ENCODE results near the gene ALKBH7. TPM values are rescaled to one million over a fixed set of nuclear protein-coding genes. Genes with fewer than 3 reads are reported as not detected.
A peak's percentile ranks its signal among the peaks of the same experiment; 100 is the strongest.

ALKBH7 gene
- polyA plus RNA-seq, 1 donor (not counting 4 experiments of a cell fraction or from before 2014, with no cell fraction given) = 9.8 TPM

GRCh38 chr19:6423499-6424194, 51.1 kb downstream of the ALKBH7 start:
- Histone ChIP-seq H3K9ac (ENCODE audit: control insufficient read depth, extremely low read depth, insufficient read depth, low read length) (peak overlapping the region; percentile 91), H3K4me2 (ENCODE audit: control insufficient read depth, extremely low read depth, insufficient read depth, low read depth, low read length) (peak overlapping the region; percentile 91), H3K36me3 (ENCODE audit: control insufficient read depth in 2 of 2, extremely low read depth in 1 of 2, insufficient read depth in 2 of 2, low read length in 2 of 2) (peaks cover 18 to 33% of the 10 kb centered on the region in 2 experiments), H2AFZ (ENCODE audit: control insufficient read depth, low read length) (no peak overlapping the region), H3K4me1 (ENCODE audit: control insufficient read depth, extremely low read depth, insufficient read depth, low read length) (peaks cover 11% of the 10 kb centered on the region), H3K9me3 (ENCODE audit: control insufficient read depth, low read depth, low read length) (no peaks in the 10 kb centered on the region), H3K27ac (ENCODE audit: control insufficient read depth, insufficient read depth, low read length) (peak overlapping the region; percentile 69), H3K9me1 (ENCODE audit: control insufficient read depth, extremely low read depth, insufficient read depth, low read length) (peaks cover 2% of the 10 kb centered on the region), H3K27me3 (ENCODE audit: control insufficient read depth, extremely low read depth, insufficient read depth, low read length) (no peaks in the 10 kb centered on the region), H3K4me3 (ENCODE audit: control insufficient read depth in 2 of 3, extremely low read depth in 1 of 3, insufficient read depth in 2 of 3, low read depth in 1 of 3, low read length in 3 of 3) (peak overlapping the region; percentile 81 to 94 (median 90)), H4K20me1 (ENCODE audit: control insufficient read depth, extremely low read depth, insufficient read depth, low read length) (peaks cover 14% of the 10 kb centered on the region), H3K79me2 (ENCODE audit: control insufficient read depth, insufficient read depth, low read length) (peaks cover 56% of the 10 kb centered on the region)
- FAIRE-seq (peak; percentile 26), DNase-seq (ENCODE audit: low read depth, low spot score) (no peak)
- TF ChIP-seq, protein P1, sequence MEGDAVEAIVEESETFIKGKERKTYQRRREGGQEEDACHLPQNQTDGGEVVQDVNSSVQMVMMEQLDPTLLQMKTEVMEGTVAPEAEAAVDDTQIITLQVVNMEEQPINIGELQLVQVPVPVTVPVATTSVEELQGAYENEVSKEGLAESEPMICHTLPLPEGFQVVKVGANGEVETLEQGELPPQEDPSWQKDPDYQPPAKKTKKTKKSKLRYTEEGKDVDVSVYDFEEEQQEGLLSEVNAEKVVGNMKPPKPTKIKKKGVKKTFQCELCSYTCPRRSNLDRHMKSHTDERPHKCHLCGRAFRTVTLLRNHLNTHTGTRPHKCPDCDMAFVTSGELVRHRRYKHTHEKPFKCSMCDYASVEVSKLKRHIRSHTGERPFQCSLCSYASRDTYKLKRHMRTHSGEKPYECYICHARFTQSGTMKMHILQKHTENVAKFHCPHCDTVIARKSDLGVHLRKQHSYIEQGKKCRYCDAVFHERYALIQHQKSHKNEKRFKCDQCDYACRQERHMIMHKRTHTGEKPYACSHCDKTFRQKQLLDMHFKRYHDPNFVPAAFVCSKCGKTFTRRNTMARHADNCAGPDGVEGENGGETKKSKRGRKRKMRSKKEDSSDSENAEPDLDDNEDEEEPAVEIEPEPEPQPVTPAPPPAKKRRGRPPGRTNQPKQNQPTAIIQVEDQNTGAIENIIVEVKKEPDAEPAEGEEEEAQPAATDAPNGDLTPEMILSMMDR (optimal IDR thresholded peaks at IDR 0.05 in 1 of 3, IDR thresholded peaks at IDR 0.05 in 1 of 3, conservative IDR thresholded peaks at IDR 0.05 in 1 of 3; ENCODE audit: extremely low read depth in 1 of 3, insufficient read depth in 2 of 3, low read length in 3 of 3) = no peak
- no peak for TF ChIP-seq EZH2 (IDR thresholded peaks at IDR 0.05; ENCODE audit: low read length)
- dilution Hi-C loops (cut with MboI; ENCODE audit: extremely low pct_ligation_motif_present, low sequenced_read_pairs) = no loop called here

DNA sequence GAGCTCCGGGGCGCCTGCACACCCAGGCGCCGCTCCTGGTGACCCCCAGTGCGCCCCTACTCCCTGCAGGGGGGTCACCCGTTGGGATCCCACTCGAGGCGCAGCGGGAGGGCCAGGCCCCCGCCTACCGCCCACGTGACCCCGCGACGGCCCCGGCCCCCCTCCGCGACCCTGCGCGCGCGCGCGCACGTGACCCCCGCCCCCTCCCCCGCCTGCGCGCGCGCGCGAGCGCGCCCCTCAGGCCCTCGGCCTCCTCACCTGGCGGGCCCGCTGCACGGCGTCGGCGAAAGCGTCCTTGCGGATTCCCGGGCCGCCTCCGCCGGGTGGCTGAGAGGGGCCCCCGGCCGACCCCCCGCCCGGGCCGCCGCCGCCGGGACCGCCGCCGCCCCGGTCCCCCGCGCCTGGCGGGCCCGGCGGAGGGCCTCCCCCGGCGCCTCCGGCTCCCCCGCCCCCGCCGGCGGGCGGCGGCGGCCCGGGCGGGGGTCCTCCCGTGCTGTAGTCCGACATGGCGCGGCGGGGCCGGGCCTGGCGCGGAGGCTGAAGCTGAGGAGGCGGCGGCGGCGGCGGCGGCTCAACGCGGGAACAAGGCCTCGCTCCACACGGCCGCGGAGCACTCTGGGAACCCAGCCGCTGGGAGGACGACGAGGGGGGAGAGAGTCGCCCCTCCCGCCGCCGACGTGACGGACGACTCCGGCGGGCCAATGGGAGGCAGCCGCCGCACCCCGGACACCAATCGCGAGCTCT, 51.8 kb downstream of the ALKBH7 start, which contains the start of gene KHSRP:
Gene KHSRP, minus strand, starts transcription at position 617 of the 744 bp plus-strand sequence. Its CDS starts 110 bp downstream, at position 507.
- Histone ChIP-seq H3K79me2 (ENCODE audit: control insufficient read depth, insufficient read depth, low read length) (peaks cover 49% of the 10 kb centered on the region), H3K4me3 (ENCODE audit: control insufficient read depth in 2 of 3, extremely low read depth in 1 of 3, insufficient read depth in 2 of 3, low read depth in 1 of 3, low read length in 3 of 3) (peak within 1 kb of the TSS; percentile 81 to 94 (median 90)), H4K20me1 (ENCODE audit: control insufficient read depth, extremely low read depth, insufficient read depth, low read length) (peaks cover 14% of the 10 kb centered on the region), H3K27me3 (ENCODE audit: control insufficient read depth, extremely low read depth, insufficient read depth, low read length) (no peaks in the 10 kb centered on the region), H3K9me3 (ENCODE audit: control insufficient read depth, low read depth, low read length) (no peaks in the 10 kb centered on the region), H3K9me1 (ENCODE audit: control insufficient read depth, extremely low read depth, insufficient read depth, low read length) (peaks cover 2% of the 10 kb centered on the region), H2AFZ (ENCODE audit: control insufficient read depth, low read length) (peak within 1 kb of the TSS; percentile 74), H3K4me1 (ENCODE audit: control insufficient read depth, extremely low read depth, insufficient read depth, low read length) (peaks cover 11% of the 10 kb centered on the region), H3K4me2 (ENCODE audit: control insufficient read depth, extremely low read depth, insufficient read depth, low read depth, low read length) (peak within 1 kb of the TSS; percentile 91), H3K9ac (ENCODE audit: control insufficient read depth, extremely low read depth, insufficient read depth, low read length) (peak within 1 kb of the TSS; percentile 91), H3K36me3 (ENCODE audit: control insufficient read depth in 2 of 2, extremely low read depth in 1 of 2, insufficient read depth in 2 of 2, low read length in 2 of 2) (peaks cover 12 to 28% of the 10 kb centered on the region in 2 experiments), H3K27ac (ENCODE audit: control insufficient read depth, insufficient read depth, low read length) (peak within 1 kb of the TSS; percentile 69)
- TF ChIP-seq, protein P1 (optimal IDR thresholded peaks at IDR 0.05 in 1 of 3, IDR thresholded peaks at IDR 0.05 in 1 of 3, conservative IDR thresholded peaks at IDR 0.05 in 1 of 3; ENCODE audit: extremely low read depth in 1 of 3, insufficient read depth in 2 of 3, low read length in 3 of 3) = no peak
- no peak for TF ChIP-seq EZH2 (IDR thresholded peaks at IDR 0.05; ENCODE audit: low read length)
- no peak for DNase-seq (ENCODE audit: low read depth, low spot score)
- FAIRE-seq = no peak
- dilution Hi-C loops (cut with MboI; ENCODE audit: extremely low pct_ligation_motif_present, low sequenced_read_pairs) = no loop called here

Small RNA genes within 50 kb of the gene (small RNA-seq; reads per million reads assigned to genes)
- gene MIR6790 (ENCODE audit: insufficient read length in 3 of 3, low read depth in 3 of 3, low replicate concordance in 1 of 3) (0 reads per million in 3 experiments), gene MIR6885 (ENCODE audit: insufficient read length in 3 of 3, low read depth in 3 of 3, low replicate concordance in 1 of 3) (0 to 1.3 (median 0) reads per million in 3 experiments)

Other genes with a start within 250 kb of the ALKBH7 start
- not detected in 3 replicates for gene ACSBG2, start 237.1 kb upstream of the ALKBH7 start, polyA plus RNA-seq
- gene MLLT1, start 92.8 kb upstream of the ALKBH7 start, polyA plus RNA-seq = 8.2 to 13.8 TPM (median 8.3 TPM) in 3 replicates
- gene ACER1, start 39.2 kb upstream of the ALKBH7 start, polyA plus RNA-seq = 0.38 to 0.66 TPM (median 0.39 TPM) in 3 replicates
- gene CLPP, start 11.3 kb upstream of the ALKBH7 start, polyA plus RNA-seq = 46.8 to 54.3 TPM (median 52.8 TPM) in 3 replicates
- gene PSPN, start 3.1 kb downstream of the ALKBH7 start, polyA plus RNA-seq = 0.33 to 0.50 TPM (median 0.36 TPM) in 3 replicates
- 37.3 to 56.9 TPM (median 39.7 TPM) in 3 replicates for gene GTF2F1, start 20.4 kb downstream of the ALKBH7 start, polyA plus RNA-seq
- 41.8 to 98.9 TPM (median 56.6 TPM) in 3 replicates for gene KHSRP, start 52.0 kb downstream of the ALKBH7 start, polyA plus RNA-seq
- 0.09 TPM in 1 of 3 replicates, not detected in the others for gene SLC25A41, start 61.0 kb downstream of the ALKBH7 start, polyA plus RNA-seq
- 6.4 to 7.7 TPM (median 6.9 TPM) in 3 replicates for gene SLC25A23, start 87.0 kb downstream of the ALKBH7 start, polyA plus RNA-seq
- gene CRB3, start 91.5 kb downstream of the ALKBH7 start, polyA plus RNA-seq = 5.5 to 11.9 TPM (median 6.1 TPM) in 3 replicates
- 0.09 to 0.13 TPM in 2 of 3 replicates, not detected in the other for gene DENND1C, start 109.0 kb downstream of the ALKBH7 start, polyA plus RNA-seq
- gene TUBB4A, start 129.5 kb downstream of the ALKBH7 start, polyA plus RNA-seq = not detected in 3 replicates
- gene TNFSF9, start 158.2 kb downstream of the ALKBH7 start, polyA plus RNA-seq = 11.1 to 12.8 TPM (median 12.3 TPM) in 3 replicates
- 0.22 to 0.53 TPM (median 0.30 TPM) in 3 replicates for gene CD70, start 218.4 kb downstream of the ALKBH7 start, polyA plus RNA-seq

Data from keratinocyte (primary cell).